Loucy (cell line): ENCODE results near the gene FOXA2.

Experiments
- H2AFZ ChIP-seq: fragments of 200-600 bp; sonication (generic); 2 replicates; pipeline ENCODE4 v1.6.0; 2016; ENCODE audit warnings: antibody characterized with exemption, mild to moderate bottlenecking, low read length, moderate library complexity
- H3F3A ChIP-seq: fragments of 200-600 bp; 2 replicates; pipeline ENCODE4 v1.6.0; 2016; ENCODE audit warnings: antibody characterized with exemption, low read depth, mild to moderate bottlenecking
- H3K27me3 ChIP-seq: fragments of 200-600 bp; sonication (generic); 2 replicates; pipeline ENCODE4 v1.6.1; 2014; ENCODE audit warnings: low read length, mild to moderate bottlenecking; ENCODE audit not compliant: insufficient read depth, poor library complexity, severe bottlenecking
- H3K36me3 ChIP-seq: fragments of 200-600 bp; sonication (generic); 2 replicates; pipeline ENCODE4 v1.6.1; 2016; ENCODE audit warnings: low read length; ENCODE audit not compliant: insufficient read depth
- H3K4me1 ChIP-seq: fragments of 200-600 bp; sonication (generic); 2 replicates; pipeline ENCODE4 v1.5.1; 2014; ENCODE audit warnings: low read length, mild to moderate bottlenecking; ENCODE audit not compliant: insufficient read depth, poor library complexity, severe bottlenecking
- H3K4me2 ChIP-seq: fragments of 200-600 bp; sonication (generic); 2 replicates; pipeline ENCODE4 v1.6.0; 2014; ENCODE audit warnings: antibody characterized with exemption, low read length, low read depth, mild to moderate bottlenecking; ENCODE audit not compliant: poor library complexity, severe bottlenecking
- H3K4me3 ChIP-seq: fragments of 200-600 bp; sonication (generic); 2 replicates; pipeline ENCODE4 v1.5.1; 2014; ENCODE audit warnings: low read length, mild to moderate bottlenecking, mixed read lengths; ENCODE audit not compliant: poor library complexity, severe bottlenecking
- H3K79me2 ChIP-seq: fragments of 200-600 bp; sonication (generic); 2 replicates; pipeline ENCODE4 v1.6.1; 2014; ENCODE audit warnings: low read length; ENCODE audit not compliant: insufficient read depth
- H3K9ac ChIP-seq: fragments of 200-600 bp; sonication (generic); 2 replicates; pipeline ENCODE4 v1.6.0; 2014; ENCODE audit warnings: mild to moderate bottlenecking, low read depth, low read length, moderate library complexity; ENCODE audit not compliant: poor library complexity, severe bottlenecking
- H3K9me2 ChIP-seq: fragments of 200-600 bp; sonication (generic); replicated peaks from 2 replicates; pipeline ENCODE4 v1.6.1; 2016; ENCODE audit warnings: low read depth, low read length, mixed read lengths
- H3K9me3 ChIP-seq: fragments of 200-600 bp; sonication (generic); 2 replicates; pipeline ENCODE4 v1.6.1; 2014; ENCODE audit warnings: mild to moderate bottlenecking, antibody characterized with exemption, low read length, low read depth; ENCODE audit not compliant: insufficient read depth
- H4K20me1 ChIP-seq: fragments of 200-600 bp; sonication (generic); 2 replicates; pipeline ENCODE4 v1.6.0; 2014; ENCODE audit warnings: antibody characterized with exemption, low read length, mild to moderate bottlenecking; ENCODE audit not compliant: insufficient read depth, poor library complexity, severe bottlenecking
- CTCF ChIP-seq: fragments of 200-600 bp; sonication (generic); conservative IDR thresholded peaks from 2 replicates; pipeline ENCODE4 v1.5.1; 2014; ENCODE audit warnings: mild to moderate bottlenecking, antibody characterized with exemption, low read length
- EZH2phosphoT487 ChIP-seq: fragments of 200-600 bp; IDR thresholded peaks from 2 replicates; pipeline ENCODE4 v1.6.1; 2018; ENCODE audit warnings: antibody characterized with exemption, mild to moderate bottlenecking, moderate library complexity, borderline replicate concordance

FOXA2 gene

GRCh38 chr20:22620342-22620741 is 36.0 kb upstream of the FOXA2 start:
- no peak overlapping the region for H3K9ac ChIP-seq
- H4K20me1 ChIP-seq, result no peaks in the 10 kb centered on the region
- H3K9me3 ChIP-seq, result no peaks in the 10 kb centered on the region
- H3K79me2 ChIP-seq, result no peaks in the 10 kb centered on the region
- peak overlapping the region; percentile 89 for H2AFZ ChIP-seq
- no peak overlapping the region for H3K4me3 ChIP-seq
- no peaks in the 10 kb centered on the region for H3K36me3 ChIP-seq
- no peaks in the 10 kb centered on the region for H3F3A ChIP-seq
- TF ChIP-seq CTCF, result no peak
- no peak for TF ChIP-seq EZH2phosphoT487
- peaks cover 10% of the 10 kb centered on the region for H3K4me1 ChIP-seq
- H3K27me3 ChIP-seq, result no peaks in the 10 kb centered on the region
- H3K9me2 ChIP-seq, result no peaks in the 10 kb centered on the region
- H3K4me2 ChIP-seq, result peak overlapping the region; percentile 56

DNA sequence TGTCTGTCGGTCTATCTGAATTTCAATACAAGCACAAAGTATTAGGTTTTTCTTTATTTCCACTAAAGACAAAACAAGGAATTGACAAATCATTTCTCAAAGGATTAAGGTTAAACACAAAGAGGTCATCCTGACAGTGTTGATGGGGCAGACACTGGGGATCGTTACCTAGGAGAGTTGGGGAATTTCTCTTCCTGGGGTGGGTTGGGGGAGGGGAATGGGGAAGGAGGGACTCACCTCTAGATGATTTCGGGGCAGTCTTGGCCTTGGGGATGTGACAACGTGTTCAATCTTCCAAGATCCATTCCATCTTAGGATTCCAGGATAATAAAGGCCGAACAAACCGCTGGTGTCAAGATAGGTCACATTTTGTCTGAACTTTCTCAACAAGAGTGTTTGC is 35.4 kb upstream of the FOXA2 start:
- no peak overlapping the region for H3K9ac ChIP-seq
- H3K27me3 ChIP-seq, result no peaks in the 10 kb centered on the region
- no peaks in the 10 kb centered on the region for H3K9me3 ChIP-seq
- no peak overlapping the region for H3K4me3 ChIP-seq
- no peaks in the 10 kb centered on the region for H3K36me3 ChIP-seq
- TF ChIP-seq CTCF (no peak), EZH2phosphoT487 (no peak)
- H2AFZ ChIP-seq, result no peak overlapping the region
- peak overlapping the region; percentile 56 for H3K4me2 ChIP-seq
- H4K20me1 ChIP-seq, result no peaks in the 10 kb centered on the region
- H3K9me2 ChIP-seq, result no peaks in the 10 kb centered on the region
- H3K4me1 ChIP-seq, result peaks cover 10% of the 10 kb centered on the region
- H3K79me2 ChIP-seq, result no peaks in the 10 kb centered on the region
- no peaks in the 10 kb centered on the region for H3F3A ChIP-seq

GRCh38 chr20:22619272-22619671 is 34.9 kb upstream of the FOXA2 start:
- H3K4me1 ChIP-seq, result peaks cover 10% of the 10 kb centered on the region
- H3K36me3 ChIP-seq, result no peaks in the 10 kb centered on the region
- H3K9me2 ChIP-seq, result no peaks in the 10 kb centered on the region
- H3K9me3 ChIP-seq, result no peaks in the 10 kb centered on the region
- no peaks in the 10 kb centered on the region for H3K27me3 ChIP-seq
- H3F3A ChIP-seq, result no peaks in the 10 kb centered on the region
- H3K9ac ChIP-seq, result no peak overlapping the region
- H3K4me2 ChIP-seq, result no peak overlapping the region
- H3K79me2 ChIP-seq, result no peaks in the 10 kb centered on the region
- TF ChIP-seq CTCF (no peak), EZH2phosphoT487 (no peak)
- H2AFZ ChIP-seq, result no peak overlapping the region
- H3K4me3 ChIP-seq, result no peak overlapping the region
- no peaks in the 10 kb centered on the region for H4K20me1 ChIP-seq
